BE2C (cell line): ENCODE results near the gene ZNF664.

Experiments used
- DNase-seq: peaks from one replicate; pipeline ENCODE4 v3.0.0-alpha.2; 2020
- H3K27me3 ChIP-seq: fragments of 250-450 bp; sonication (Bioruptor Pico); 2 replicates; pipeline ENCODE4 v1.5.1; 2020; ENCODE audit warnings: mild to moderate bottlenecking
- H3K36me3 ChIP-seq: fragments of 250-450 bp; sonication (Bioruptor Pico); 2 replicates; pipeline ENCODE4 v1.5.1; 2020; ENCODE audit warnings: mild to moderate bottlenecking
- H3K4me1 ChIP-seq: fragments of 250-450 bp; sonication (Bioruptor Pico); 2 replicates; pipeline ENCODE4 v1.5.1; 2020
- H3K4me3 ChIP-seq: 2 replicates; pipeline ENCODE4 v1.5.1; 2011; ENCODE audit warnings: low read depth, low read length
- H3K9me3 ChIP-seq: fragments of 250-450 bp; sonication (Bioruptor Pico); 2 replicates; pipeline ENCODE4 v1.5.1; 2020
- CTCF ChIP-seq: IDR thresholded peaks from 2 replicates; pipeline ENCODE4 v1.5.1; 2012; ENCODE audit warnings: mild to moderate bottlenecking, low read depth, low read length

The ZNF664 gene

GRCh38 chr12:123960856-123961255 is 12.2 kb upstream of the ZNF664 start:
- Histone ChIP-seq H3K9me3 (no peaks in the 10 kb centered on the region), H3K4me1 (peaks cover 5% of the 10 kb centered on the region)
- no peak for DNase-seq

GRCh38 chr12:123961585-123962345 is 11.2 kb upstream of the ZNF664 start:
- no peak overlapping the region for H3K4me3 ChIP-seq
- peaks cover 5% of the 10 kb centered on the region for H3K4me1 ChIP-seq
- H3K27me3 ChIP-seq = no peaks in the 10 kb centered on the region
- H3K36me3 ChIP-seq = no peaks in the 10 kb centered on the region; the same call in 1 of the 2 replicates
- TF ChIP-seq CTCF = no peak
- no peaks in the 10 kb centered on the region for H3K9me3 ChIP-seq
- no peak for DNase-seq

More at GRCh38 chr12:123960856-123961255, 12.2 kb upstream of the ZNF664 start:
- H3K36me3 ChIP-seq = no peaks in the 10 kb centered on the region; the same call in 1 of the 2 replicates
- no peak overlapping the region for H3K4me3 ChIP-seq
- no peak for TF ChIP-seq CTCF
- H3K27me3 ChIP-seq = no peaks in the 10 kb centered on the region

GRCh38 chr12:123962513-123962912 is 10.5 kb upstream of the ZNF664 start:
- H3K27me3 ChIP-seq = no peaks in the 10 kb centered on the region
- no peak for DNase-seq

GRCh38 chr12:123963821-123964220 is 9.2 kb upstream of the ZNF664 start:
- TF ChIP-seq CTCF = no peak
- H3K27me3 ChIP-seq = no peaks in the 10 kb centered on the region
- DNase-seq = no peak
- no peak overlapping the region for H3K4me3 ChIP-seq
- no peaks in the 10 kb centered on the region for H3K9me3 ChIP-seq
- H3K36me3 ChIP-seq = no peaks in the 10 kb centered on the region; the same call in 1 of the 2 replicates
- peaks cover 5% of the 10 kb centered on the region for H3K4me1 ChIP-seq

More at GRCh38 chr12:123962513-123962912, 10.5 kb upstream of the ZNF664 start:
- no peak for TF ChIP-seq CTCF
- peaks cover 5% of the 10 kb centered on the region for H3K4me1 ChIP-seq
- no peak overlapping the region for H3K4me3 ChIP-seq
- no peaks in the 10 kb centered on the region; the same call in 1 of the 2 replicates for H3K36me3 ChIP-seq
- H3K9me3 ChIP-seq = no peaks in the 10 kb centered on the region

GRCh38 chr12:123965382-123965781 is 7.6 kb upstream of the ZNF664 start:
- H3K4me3 ChIP-seq = no peak overlapping the region
- no peaks in the 10 kb centered on the region; the same call in 1 of the 2 replicates for H3K36me3 ChIP-seq
- H3K4me1 ChIP-seq = peaks cover 5% of the 10 kb centered on the region
- H3K27me3 ChIP-seq = no peaks in the 10 kb centered on the region
- TF ChIP-seq CTCF = no peak
- no peaks in the 10 kb centered on the region for H3K9me3 ChIP-seq
- DNase-seq = no peak

- TF ChIP-seq CTCF = no peak
- no peaks in the 10 kb centered on the region for H3K27me3 ChIP-seq
- no peak for DNase-seq
These were observed 6.4 kb upstream of the ZNF664 start for GRCh38 chr12:123966596-123966995.

More at GRCh38 chr12:123966596-123966995, 6.4 kb upstream of the ZNF664 start:
- Histone ChIP-seq H3K36me3 (no peaks in the 10 kb centered on the region; the same call in 1 of the 2 replicates), H3K9me3 (no peaks in the 10 kb centered on the region), H3K4me1 (peaks cover 5% of the 10 kb centered on the region), H3K4me3 (no peak overlapping the region)
